Karpas-422 (cell line): ENCODE results near the gene SIM2. TPM values are rescaled to one million over a fixed set of nuclear protein-coding genes. Genes with fewer than 3 reads are reported as not detected.

ENCODE experiments used
- DNase-seq: peaks from one replicate; pipeline ENCODE4 v3.0.0-alpha.2; 2015
- H2AFZ ChIP-seq: fragments of 200-600 bp; sonication (generic); 2 replicates; pipeline ENCODE4 v1.6.1; 2014; ENCODE audit warnings: antibody characterized with exemption, low read length, mixed read lengths
- H3K27ac ChIP-seq: fragments of 200-600 bp; sonication (generic); 2 replicates; pipeline ENCODE4 v1.5.1; 2014; ENCODE audit warnings: mild to moderate bottlenecking, low read length, moderate library complexity
- H3K27me3 ChIP-seq: fragments of 200-600 bp; sonication (generic); 2 replicates; pipeline ENCODE4 v1.6.1; 2014; ENCODE audit warnings: low read length, mixed read lengths
- H3K36me3 ChIP-seq: fragments of 200-600 bp; sonication (generic); 2 replicates; pipeline ENCODE4 v1.6.1; 2014; ENCODE audit warnings: low read length, mixed read lengths; ENCODE audit not compliant: insufficient read depth
- H3K4me1 ChIP-seq: fragments of 200-600 bp; sonication (generic); 2 replicates; pipeline ENCODE4 v1.6.1; 2014; ENCODE audit warnings: mild to moderate bottlenecking, low read length, mixed read lengths
- H3K4me2 ChIP-seq: fragments of 200-600 bp; sonication (generic); 2 replicates; pipeline ENCODE4 v1.6.1; 2014; ENCODE audit warnings: low read length, low read depth, mild to moderate bottlenecking; ENCODE audit not compliant: poor library complexity, severe bottlenecking
- H3K4me3 ChIP-seq: fragments of 200-600 bp; sonication (generic); 2 replicates; pipeline ENCODE4 v1.5.1; 2014; ENCODE audit warnings: mild to moderate bottlenecking, antibody characterized with exemption, low read length, mixed read lengths
- H3K79me2 ChIP-seq: fragments of 200-600 bp; sonication (generic); 2 replicates; pipeline ENCODE4 v1.6.1; 2014; ENCODE audit warnings: mild to moderate bottlenecking, low read length, mixed read lengths
- H3K9ac ChIP-seq: fragments of 200-600 bp; sonication (generic); 2 replicates; pipeline ENCODE4 v1.6.0; 2014; ENCODE audit warnings: low read length
- H3K9me2 ChIP-seq: fragments of 200-600 bp; sonication (generic), shearing (Covaris generic); replicated peaks from 2 replicates; pipeline ENCODE4 v1.6.0; 2014; ENCODE audit warnings: mild to moderate bottlenecking, low read length, moderate library complexity; ENCODE audit not compliant: insufficient read depth
- H3K9me3 ChIP-seq: fragments of 300-700, 200-600 bp; sonication (generic); 2 replicates; pipeline ENCODE4 v1.6.1; 2014; ENCODE audit warnings: low read length, mixed read lengths
- H4K20me1 ChIP-seq: fragments of 200-600 bp; sonication (generic); 2 replicates; pipeline ENCODE4 v1.6.1; 2014; ENCODE audit warnings: mild to moderate bottlenecking, antibody characterized with exemption, low read length, low read depth; ENCODE audit not compliant: insufficient read depth
- total RNA-seq: library from RNA; depleted of rRNA; stranded (reverse); fragments of >200 nt; shearing (Covaris generic); gene quantifications from 2 replicates; pipeline ENCODE4 v1.2.3, GENCODE V29; 2014; ENCODE audit warnings: low replicate concordance

Gene SIM2
- total RNA-seq, 1 experiment from 2014 or later = not detected

- DNase-seq = no peak
- Histone ChIP-seq H4K20me1 (no peaks in the 10 kb centered on the region), H3K27me3 (no peaks in the 10 kb centered on the region), H3K9ac (no peak overlapping the region), H3K9me3 (no peaks in the 10 kb centered on the region), H3K9me2 (no peaks in the 10 kb centered on the region), H3K4me2 (no peak overlapping the region), H3K4me1 (no peaks in the 10 kb centered on the region), H3K79me2 (no peaks in the 10 kb centered on the region), H3K27ac (no peak overlapping the region), H3K36me3 (no peaks in the 10 kb centered on the region), H2AFZ (no peak overlapping the region), H3K4me3 (no peak overlapping the region)
These were observed 22.6 kb upstream of the SIM2 start for GRCh38 chr21:36676039-36676950.

DNA sequence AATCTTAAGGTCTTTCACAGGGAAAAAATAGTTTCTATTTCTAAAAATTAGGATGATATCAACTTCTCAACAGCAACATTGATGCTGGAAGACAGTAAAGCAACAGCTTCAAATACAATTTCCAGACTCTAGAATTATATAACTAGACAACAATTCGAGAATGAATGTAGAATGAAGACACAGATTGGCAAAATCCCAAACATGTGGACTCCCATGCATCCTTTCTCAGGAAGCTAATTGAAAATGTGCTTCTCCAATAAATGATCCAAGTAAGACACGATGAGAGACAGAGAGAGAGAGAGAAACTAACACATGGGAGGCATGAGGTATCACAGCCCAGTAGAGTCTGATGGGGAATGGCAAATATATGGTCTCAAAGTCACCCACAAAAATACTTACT, 21.5 kb upstream of the SIM2 start:
- Histone ChIP-seq H4K20me1 (no peaks in the 10 kb centered on the region), H2AFZ (no peak overlapping the region), H3K9me3 (no peaks in the 10 kb centered on the region), H3K9ac (no peak overlapping the region), H3K27ac (no peak overlapping the region), H3K9me2 (no peaks in the 10 kb centered on the region), H3K27me3 (no peaks in the 10 kb centered on the region), H3K79me2 (no peaks in the 10 kb centered on the region), H3K4me1 (no peaks in the 10 kb centered on the region), H3K36me3 (no peaks in the 10 kb centered on the region), H3K4me2 (no peak overlapping the region), H3K4me3 (no peak overlapping the region)
- DNase-seq = no peak

- H3K9me2 ChIP-seq = no peaks in the 10 kb centered on the region
- DNase-seq = no peak
These were observed 20.4 kb upstream of the SIM2 start for GRCh38 chr21:36678538-36678937.

DNA sequence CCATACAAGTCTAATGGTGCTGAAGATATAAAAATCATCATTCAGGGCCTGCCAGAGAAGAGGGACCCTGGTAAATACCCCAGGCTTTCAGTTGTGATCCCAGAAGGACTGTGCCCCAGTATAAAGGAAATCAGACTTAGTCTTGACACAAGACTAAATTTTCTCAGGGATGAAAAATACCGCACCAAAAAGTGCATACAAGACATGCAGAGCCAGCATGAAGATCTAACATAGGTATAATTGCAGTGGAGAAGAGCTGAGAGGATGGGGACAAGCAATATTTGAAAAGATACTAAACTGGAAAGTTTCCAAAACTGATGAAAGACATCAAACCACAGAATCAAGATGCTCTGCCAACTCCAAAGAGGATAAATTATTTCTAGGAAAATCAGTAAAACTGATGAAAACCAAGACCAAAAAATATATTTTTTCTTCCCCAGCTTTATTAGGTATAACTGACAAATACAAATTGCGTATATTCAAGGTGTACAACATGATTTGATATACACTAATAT, 17.7 kb upstream of the SIM2 start:
- no peaks in the 10 kb centered on the region for H3K79me2 ChIP-seq
- no peaks in the 10 kb centered on the region for H3K9me3 ChIP-seq
- no peak overlapping the region for H3K4me2 ChIP-seq
- no peak overlapping the region for H2AFZ ChIP-seq
- no peak overlapping the region for H3K9ac ChIP-seq
- DNase-seq = no peak
- H4K20me1 ChIP-seq = no peaks in the 10 kb centered on the region
- no peak overlapping the region for H3K4me3 ChIP-seq
- no peak overlapping the region for H3K27ac ChIP-seq
- H3K27me3 ChIP-seq = no peaks in the 10 kb centered on the region
- H3K9me2 ChIP-seq = no peaks in the 10 kb centered on the region
- H3K4me1 ChIP-seq = 0 out of 2 replicates have a peak, but pooled peaks cover 2% of the 10 kb centered on the region
- no peaks in the 10 kb centered on the region for H3K36me3 ChIP-seq

More at GRCh38 chr21:36678538-36678937, 20.4 kb upstream of the SIM2 start:
- Histone ChIP-seq H2AFZ (no peak overlapping the region), H3K27me3 (no peaks in the 10 kb centered on the region), H4K20me1 (no peaks in the 10 kb centered on the region), H3K79me2 (no peaks in the 10 kb centered on the region), H3K4me3 (no peak overlapping the region), H3K4me1 (no peaks in the 10 kb centered on the region), H3K9me3 (no peaks in the 10 kb centered on the region), H3K4me2 (no peak overlapping the region), H3K9ac (no peak overlapping the region), H3K36me3 (no peaks in the 10 kb centered on the region), H3K27ac (no peak overlapping the region)

DNA sequence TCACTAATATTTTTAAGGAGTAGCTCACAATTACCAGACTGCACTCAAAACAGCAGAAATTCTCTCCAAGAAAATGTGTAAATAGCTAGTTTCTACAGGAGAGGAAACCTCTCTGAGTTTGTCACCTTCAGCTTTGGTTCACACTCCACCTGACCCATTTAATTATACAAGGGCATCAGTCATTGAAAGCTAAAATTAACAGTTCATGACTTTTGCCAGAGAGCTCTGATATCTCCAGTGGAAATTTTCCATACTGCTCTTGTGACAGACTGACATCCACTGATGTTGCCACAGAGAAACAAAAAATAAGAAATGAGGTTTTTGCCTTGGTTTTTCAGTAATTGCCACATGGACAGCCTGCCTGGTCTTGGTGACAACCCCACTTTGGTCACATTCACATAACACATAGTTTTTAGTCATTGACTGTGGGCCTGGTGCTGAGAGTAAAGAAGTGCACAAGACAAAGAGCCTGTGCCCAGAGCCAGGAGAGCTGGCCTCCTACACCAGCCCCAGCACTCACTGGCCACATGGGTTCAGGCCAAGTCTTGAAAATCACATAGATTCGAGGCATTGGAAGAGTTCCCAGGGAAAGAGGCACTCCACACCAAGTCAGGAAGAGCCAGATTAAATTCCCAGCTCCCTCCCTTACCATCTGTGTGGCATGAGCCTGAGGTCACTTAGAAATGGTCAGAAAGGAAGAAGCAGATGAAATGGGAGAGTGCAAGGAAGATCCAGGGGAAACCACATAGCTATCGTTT, 13.8 kb upstream of the SIM2 start:
- Histone ChIP-seq H3K9me3 (no peaks in the 10 kb centered on the region), H3K9me2 (no peaks in the 10 kb centered on the region), H4K20me1 (no peaks in the 10 kb centered on the region)

GRCh38 chr21:36686955-36687354, 12.0 kb upstream of the SIM2 start:
- no peak overlapping the region for H3K9ac ChIP-seq
- H3K27ac ChIP-seq = no peak overlapping the region
- H3K27me3 ChIP-seq = no peaks in the 10 kb centered on the region
- H3K9me2 ChIP-seq = no peaks in the 10 kb centered on the region
- no peak overlapping the region for H3K4me2 ChIP-seq
- H3K36me3 ChIP-seq = no peaks in the 10 kb centered on the region
- H2AFZ ChIP-seq = no peak overlapping the region
- no peak overlapping the region for H3K4me3 ChIP-seq
- H3K79me2 ChIP-seq = no peaks in the 10 kb centered on the region
- no peaks in the 10 kb centered on the region for H3K9me3 ChIP-seq
- H4K20me1 ChIP-seq = no peaks in the 10 kb centered on the region
- no peak for DNase-seq
- 0 out of 2 replicates have a peak, but pooled peaks cover 5% of the 10 kb centered on the region for H3K4me1 ChIP-seq

More for the DNA sequence above, 13.8 kb upstream of the SIM2 start:
- Histone ChIP-seq H3K9ac (no peak overlapping the region), H3K27ac (no peak overlapping the region), H3K27me3 (no peaks in the 10 kb centered on the region), H3K4me2 (no peak overlapping the region), H3K4me1 (0 out of 2 replicates have a peak, but pooled peaks cover 5% of the 10 kb centered on the region), H2AFZ (no peak overlapping the region), H3K79me2 (no peaks in the 10 kb centered on the region), H3K4me3 (no peak overlapping the region), H3K36me3 (no peaks in the 10 kb centered on the region)
- no peak for DNase-seq

- Histone ChIP-seq H3K36me3 (no peaks in the 10 kb centered on the region), H3K4me2 (no peak overlapping the region), H2AFZ (no peak overlapping the region), H3K9ac (no peak overlapping the region), H3K79me2 (no peaks in the 10 kb centered on the region), H3K9me3 (no peaks in the 10 kb centered on the region), H4K20me1 (no peaks in the 10 kb centered on the region), H3K4me1 (0 out of 2 replicates have a peak, but pooled peaks cover 5% of the 10 kb centered on the region), H3K9me2 (no peaks in the 10 kb centered on the region), H3K27ac (no peak overlapping the region), H3K27me3 (no peaks in the 10 kb centered on the region), H3K4me3 (no peak overlapping the region)
- no peak for DNase-seq
These were observed 10.6 kb upstream of the SIM2 start for GRCh38 chr21:36688324-36688723.

GRCh38 chr21:36689324-36689723, 9.6 kb upstream of the SIM2 start:
- H2AFZ ChIP-seq = no peak overlapping the region
- no peaks in the 10 kb centered on the region for H3K9me3 ChIP-seq
- no peaks in the 10 kb centered on the region for H4K20me1 ChIP-seq
- no peaks in the 10 kb centered on the region for H3K36me3 ChIP-seq
- no peak overlapping the region for H3K27ac ChIP-seq
- H3K9ac ChIP-seq = no peak overlapping the region
- 0 out of 2 replicates have a peak, but pooled peaks cover 3% of the 10 kb centered on the region for H3K4me1 ChIP-seq
- no peak overlapping the region for H3K4me3 ChIP-seq
- no peak overlapping the region for H3K4me2 ChIP-seq
- H3K27me3 ChIP-seq = no peaks in the 10 kb centered on the region
- DNase-seq = no peak
- H3K79me2 ChIP-seq = no peaks in the 10 kb centered on the region
- H3K9me2 ChIP-seq = no peaks in the 10 kb centered on the region
